H1 (cell line): ENCODE data around the gene MARK4.

ENCODE experiments used
- CEBPB ChIP-seq: IDR thresholded peaks from 2 replicates; pipeline ENCODE4 v1.6.1; 2012; ENCODE audit warnings: low read depth, low read length
- CTCF ChIP-seq, 3 experiments: IDR thresholded peaks; 1 replicate in 2 of 3; 2 replicates in 1 of 3; pipeline versions ENCODE4 v1.5.1 to v1.6.1; 2011; ENCODE audit warnings: low read length in 3 of 3, mild to moderate bottlenecking in 3 of 3, inconsistent platforms in 2 of 3, low read depth in 1 of 3, moderate library complexity in 1 of 3; ENCODE audit not compliant: insufficient read depth in 1 of 3; ENCODE audit errors: control extremely low read depth in 1 of 3
- JUND ChIP-seq: IDR thresholded peaks from 2 replicates; pipeline ENCODE4 v1.6.1; 2011; ENCODE audit warnings: mild to moderate bottlenecking, improper control_type of control experiment, low read length
- POLR2A ChIP-seq, 2 experiments: IDR thresholded peaks; 1 replicate in 1 of 2; 2 replicates in 1 of 2; pipeline ENCODE4 v1.6.1; 2011; ENCODE audit warnings: low read depth in 2 of 2, low read length in 2 of 2, mild to moderate bottlenecking in 2 of 2; ENCODE audit errors: control extremely low read depth in 1 of 2
- POLR2AphosphoS5 ChIP-seq: IDR thresholded peaks from 2 replicates; pipeline ENCODE4 v1.6.1; 2011; ENCODE audit warnings: low read depth, low read length
- RNF2 ChIP-seq: fragments of 200-900, 300-1000 bp; sonication (generic); IDR thresholded peaks from 2 replicates; pipeline ENCODE4 v1.7.1; 2016; ENCODE audit warnings: borderline replicate concordance, low read depth, mild to moderate bottlenecking, antibody characterized with exemption, low read length; ENCODE audit not compliant: poor library complexity, severe bottlenecking; ENCODE audit errors: missing control alignments
- SP1 ChIP-seq: IDR thresholded peaks from 2 replicates; pipeline ENCODE4 v1.6.1; 2011; ENCODE audit warnings: low read depth, low read length
- SRF ChIP-seq: IDR thresholded peaks from 2 replicates; pipeline ENCODE4 v1.6.1; 2011; ENCODE audit warnings: mild to moderate bottlenecking, low read depth, low read length, moderate library complexity
- TAF1 ChIP-seq: IDR thresholded peaks from 2 replicates; pipeline ENCODE4 v1.6.1; 2011; ENCODE audit warnings: mild to moderate bottlenecking, low read depth, low read length

GRCh38 chr19:45345506-45345860 lies 94.4 kb downstream of the MARK4 start:
- TF ChIP-seq CTCF (IDR thresholded peaks at IDR 0.05; ENCODE audit: control extremely low read depth in 1 of 3, insufficient read depth in 1 of 3, low read depth in 1 of 3, low read length in 3 of 3), result no peak
- no peak for TF ChIP-seq SRF
- TF ChIP-seq POLR2A (IDR thresholded peaks at IDR 0.05; ENCODE audit: control extremely low read depth in 1 of 2, low read depth in 2 of 2, low read length in 2 of 2), result no peak
- TF ChIP-seq RNF2, result no peak
- no peak for TF ChIP-seq TAF1
- TF ChIP-seq SP1, result no peak
- no peak for TF ChIP-seq POLR2AphosphoS5
- no peak for TF ChIP-seq JUND
- TF ChIP-seq CEBPB, result no peak
